GM18870 (cell line): Measurements from ENCODE around the gene SLC43A3.

Experiments
- ATAC-seq: cut with Tn5 transposase; IDR thresholded peaks from one replicate; pipeline ENCODE4 v1.9.1; 2021; ENCODE audit warnings: moderate library complexity; ENCODE audit not compliant: unreplicated experiment

The SLC43A3 gene

GRCh38 chr11:57359896-57360690, 66.8 kb downstream of the SLC43A3 start:
- ATAC-seq = no peak

- ATAC-seq = no peak
Measured at GRCh38 chr11:57359396-57359795, 67.5 kb downstream of the SLC43A3 start.

- no peak for ATAC-seq
Measured at GRCh38 chr11:57358991-57359390, 67.9 kb downstream of the SLC43A3 start.

- ATAC-seq = no peak
Measured at GRCh38 chr11:57358543-57358961, 68.4 kb downstream of the SLC43A3 start.

- ATAC-seq = no peak
Measured at GRCh38 chr11:57357856-57358255, 69.1 kb downstream of the SLC43A3 start.

- ATAC-seq = no peak
Measured at GRCh38 chr11:57357310-57357709, 69.6 kb downstream of the SLC43A3 start.
